ENCODE results near the gene OVCA2.
A peak's percentile ranks its signal among the peaks of the same experiment; 100 is the strongest.

OVCA2 gene

GRCh38 chr17:2054262-2054511 lies 12.4 kb downstream of the OVCA2 start:
- no peak for DNase-seq (ENCODE audit: low read depth, low spot score)

- peak; percentile 56 for DNase-seq (ENCODE audit: low read depth, low spot score)
These were observed 12.9 kb downstream of the OVCA2 start, which contains the start of gene HIC1 for GRCh38 chr17:2054512-2055291. Gene HIC1, plus strand, starts transcription at chr17:2055103. Its CDS starts 1,588 bp downstream, at chr17:2056691.

DNA sequence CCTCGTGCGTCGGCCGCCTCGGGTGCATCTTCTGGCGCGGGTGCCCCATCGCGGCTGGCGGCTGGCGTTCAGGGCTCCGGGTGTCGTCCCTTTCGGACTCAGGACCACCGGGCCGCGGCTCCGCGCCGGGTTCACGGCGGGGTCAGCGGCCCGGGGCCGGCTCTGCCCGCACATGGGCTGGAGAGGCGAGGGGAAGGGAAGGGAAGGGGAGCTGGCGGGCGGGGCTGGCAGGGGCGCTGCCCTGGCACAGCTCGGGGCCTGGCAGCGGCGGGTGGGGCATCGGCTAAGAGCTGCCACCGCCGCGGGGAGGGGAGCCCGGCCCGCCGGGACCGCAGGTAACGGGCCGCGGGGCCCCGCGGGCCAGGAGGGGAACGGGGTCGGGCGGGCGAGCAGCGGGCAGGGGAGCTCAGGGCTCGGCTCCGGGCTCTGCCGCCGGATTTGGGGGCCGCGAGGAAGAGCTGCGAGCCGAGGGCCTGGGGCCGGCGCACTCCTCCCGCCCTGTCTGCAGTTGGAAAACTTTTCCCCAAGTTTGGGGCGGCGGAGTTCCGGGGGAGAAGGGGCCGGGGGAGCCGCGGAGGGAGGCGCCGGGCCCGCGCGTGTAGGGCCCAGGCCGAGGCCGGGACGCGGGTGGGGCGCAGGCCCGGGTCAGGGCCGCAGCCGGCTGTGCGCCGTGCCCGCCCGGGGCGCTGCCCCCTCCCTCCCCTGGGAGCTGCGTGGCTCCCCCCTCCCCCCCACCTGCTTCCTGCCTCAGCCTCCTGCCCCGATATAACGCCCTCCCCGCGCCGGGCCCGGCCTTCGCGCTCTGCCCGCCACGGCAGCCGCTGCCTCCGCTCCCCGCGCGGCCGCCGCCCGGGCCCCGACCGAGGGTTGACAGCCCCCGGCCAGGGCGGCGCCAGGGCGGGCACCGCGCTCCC lies 13.7 kb downstream of the OVCA2 start:
- DNase-seq (ENCODE audit: low read depth, low spot score): no peak

DNA sequence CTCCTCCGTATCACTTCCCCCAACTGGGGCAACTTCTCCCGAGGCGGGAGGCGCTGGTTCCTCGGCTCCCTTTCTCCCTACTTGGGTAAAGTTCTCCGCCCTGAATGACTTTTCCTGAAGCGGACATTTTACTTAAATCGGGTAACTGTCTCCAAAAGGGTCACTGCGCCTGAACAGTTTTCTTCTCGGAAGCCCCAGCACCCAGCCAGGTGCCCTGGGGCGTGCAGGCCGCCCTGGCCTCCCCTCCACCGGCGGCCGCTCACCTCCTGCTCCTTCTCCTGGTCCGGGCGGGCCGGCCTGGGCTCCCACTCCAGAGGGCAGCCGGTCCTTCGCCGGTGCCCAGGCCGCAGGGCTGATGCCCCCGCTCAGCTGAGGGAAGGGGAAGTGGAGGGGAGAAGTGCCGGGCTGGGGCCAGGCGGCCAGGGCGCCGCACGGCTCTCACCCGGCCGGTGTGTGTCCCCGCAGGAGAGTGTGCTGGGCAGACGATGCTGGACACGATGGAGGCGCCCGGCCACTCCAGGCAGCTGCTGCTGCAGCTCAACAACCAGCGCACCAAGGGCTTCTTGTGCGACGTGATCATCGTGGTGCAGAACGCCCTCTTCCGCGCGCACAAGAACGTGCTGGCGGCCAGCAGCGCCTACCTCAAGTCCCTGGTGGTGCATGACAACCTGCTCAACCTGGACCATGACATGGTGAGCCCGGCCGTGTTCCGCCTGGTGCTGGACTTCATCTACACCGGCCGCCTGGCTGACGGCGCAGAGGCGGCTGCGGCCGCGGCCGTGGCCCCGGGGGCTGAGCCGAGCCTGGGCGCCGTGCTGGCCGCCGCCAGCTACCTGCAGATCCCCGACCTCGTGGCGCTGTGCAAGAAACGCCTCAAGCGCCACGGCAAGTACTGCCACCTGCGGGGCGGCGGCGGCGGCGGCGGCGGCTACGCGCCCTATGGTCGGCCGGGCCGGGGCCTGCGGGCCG lies 14.7 kb downstream of the OVCA2 start:
- no peak for DNase-seq (ENCODE audit: low read depth, low spot score)

GRCh38 chr17:2057175-2057759 lies 15.4 kb downstream of the OVCA2 start:
- DNase-seq (ENCODE audit: low read depth, low spot score): no peak

DNA sequence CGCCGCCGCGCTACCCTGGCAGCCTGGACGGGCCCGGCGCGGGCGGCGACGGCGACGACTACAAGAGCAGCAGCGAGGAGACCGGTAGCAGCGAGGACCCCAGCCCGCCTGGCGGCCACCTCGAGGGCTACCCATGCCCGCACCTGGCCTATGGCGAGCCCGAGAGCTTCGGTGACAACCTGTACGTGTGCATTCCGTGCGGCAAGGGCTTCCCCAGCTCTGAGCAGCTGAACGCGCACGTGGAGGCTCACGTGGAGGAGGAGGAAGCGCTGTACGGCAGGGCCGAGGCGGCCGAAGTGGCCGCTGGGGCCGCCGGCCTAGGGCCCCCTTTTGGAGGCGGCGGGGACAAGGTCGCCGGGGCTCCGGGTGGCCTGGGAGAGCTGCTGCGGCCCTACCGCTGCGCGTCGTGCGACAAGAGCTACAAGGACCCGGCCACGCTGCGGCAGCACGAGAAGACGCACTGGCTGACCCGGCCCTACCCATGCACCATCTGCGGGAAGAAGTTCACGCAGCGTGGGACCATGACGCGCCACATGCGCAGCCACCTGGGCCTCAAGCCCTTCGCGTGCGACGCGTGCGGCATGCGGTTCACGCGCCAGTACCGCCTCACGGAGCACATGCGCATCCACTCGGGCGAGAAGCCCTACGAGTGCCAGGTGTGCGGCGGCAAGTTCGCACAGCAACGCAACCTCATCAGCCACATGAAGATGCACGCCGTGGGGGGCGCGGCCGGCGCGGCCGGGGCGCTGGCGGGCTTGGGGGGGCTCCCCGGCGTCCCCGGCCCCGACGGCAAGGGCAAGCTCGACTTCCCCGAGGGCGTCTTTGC lies 16.2 kb downstream of the OVCA2 start:
- no peak for DNase-seq (ENCODE audit: low read depth, low spot score)

DNA sequence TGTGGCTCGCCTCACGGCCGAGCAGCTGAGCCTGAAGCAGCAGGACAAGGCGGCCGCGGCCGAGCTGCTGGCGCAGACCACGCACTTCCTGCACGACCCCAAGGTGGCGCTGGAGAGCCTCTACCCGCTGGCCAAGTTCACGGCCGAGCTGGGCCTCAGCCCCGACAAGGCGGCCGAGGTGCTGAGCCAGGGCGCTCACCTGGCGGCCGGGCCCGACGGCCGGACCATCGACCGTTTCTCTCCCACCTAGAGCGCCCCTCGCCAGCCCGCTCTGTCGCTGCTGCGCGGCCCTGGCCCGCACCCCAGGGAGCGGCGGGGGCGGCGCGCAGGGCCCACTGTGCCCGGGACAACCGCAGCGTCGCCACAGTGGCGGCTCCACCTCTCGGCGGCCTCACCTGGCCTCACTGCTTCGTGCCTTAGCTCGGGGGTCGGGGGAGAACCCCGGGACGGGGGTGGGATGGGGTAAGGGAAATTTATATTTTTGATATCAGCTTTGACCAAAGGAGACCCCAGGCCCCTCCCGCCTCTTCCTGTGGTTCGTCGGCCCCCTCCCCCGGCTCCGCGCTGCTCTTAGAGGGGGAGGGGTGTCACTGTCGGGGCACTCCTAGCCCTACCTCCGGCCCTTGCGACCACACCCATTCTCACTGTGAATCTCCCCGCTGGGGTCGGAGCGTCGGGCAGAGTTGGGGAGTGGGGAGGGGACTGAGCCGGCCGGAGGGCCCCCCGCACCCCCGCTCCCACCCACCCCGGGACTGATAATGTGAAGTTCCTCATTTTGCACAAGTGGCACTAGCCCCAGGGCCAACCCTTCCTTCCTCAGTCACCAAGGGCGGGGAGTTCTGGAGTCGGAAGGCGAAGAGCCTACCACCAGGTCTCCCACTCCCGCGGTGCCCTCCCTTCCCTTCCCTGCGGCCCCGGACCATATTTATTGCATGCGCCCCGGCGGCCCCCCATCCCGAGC lies 17.0 kb downstream of the OVCA2 start:
- no peak for DNase-seq (ENCODE audit: low read depth, low spot score)

DNA sequence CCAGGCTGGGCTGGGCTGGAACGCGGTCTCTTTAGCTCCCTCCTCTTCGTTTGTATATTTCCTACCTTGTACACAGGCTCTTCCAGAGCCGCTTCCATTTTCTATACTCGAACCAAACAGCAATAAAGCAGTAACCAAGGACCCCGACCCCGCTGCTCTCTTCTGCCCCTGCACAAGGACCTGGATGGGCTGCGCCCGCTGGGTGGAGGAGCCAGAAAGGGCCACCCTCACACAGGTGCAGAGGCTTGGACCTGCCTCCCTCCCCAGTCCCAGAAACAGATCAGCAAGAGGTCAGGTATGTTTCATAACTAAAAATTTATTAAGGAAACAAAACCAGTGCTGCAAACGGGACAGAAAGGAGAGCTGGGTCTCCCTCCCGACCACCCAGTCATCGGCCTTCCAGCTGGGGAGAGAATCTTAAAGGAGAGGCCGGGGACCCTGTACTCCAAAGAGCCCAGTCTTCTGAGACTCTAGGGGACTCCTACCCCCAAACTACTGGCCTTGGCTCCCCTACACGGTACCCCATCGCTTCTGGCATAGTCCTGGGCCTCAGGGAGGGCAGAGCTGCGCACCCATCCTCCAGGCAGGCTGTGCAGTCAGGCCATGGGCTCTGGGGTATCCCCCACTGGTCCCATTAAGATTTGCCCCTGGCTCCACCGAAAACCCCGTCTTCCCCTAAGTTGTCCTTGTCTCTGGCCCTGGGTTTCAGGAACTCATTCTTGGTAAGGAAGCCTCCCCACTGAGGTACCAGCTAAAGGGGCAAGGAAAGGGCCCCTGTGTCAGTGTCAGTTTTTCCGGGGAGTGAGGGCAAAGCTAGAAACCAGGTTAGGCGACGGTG lies 17.9 kb downstream of the OVCA2 start:
- DNase-seq (ENCODE audit: low read depth, low spot score): no peak

- no peak for DNase-seq (ENCODE audit: low read depth, low spot score)
These were observed 18.5 kb downstream of the OVCA2 start for GRCh38 chr17:2060385-2060658.

DNA sequence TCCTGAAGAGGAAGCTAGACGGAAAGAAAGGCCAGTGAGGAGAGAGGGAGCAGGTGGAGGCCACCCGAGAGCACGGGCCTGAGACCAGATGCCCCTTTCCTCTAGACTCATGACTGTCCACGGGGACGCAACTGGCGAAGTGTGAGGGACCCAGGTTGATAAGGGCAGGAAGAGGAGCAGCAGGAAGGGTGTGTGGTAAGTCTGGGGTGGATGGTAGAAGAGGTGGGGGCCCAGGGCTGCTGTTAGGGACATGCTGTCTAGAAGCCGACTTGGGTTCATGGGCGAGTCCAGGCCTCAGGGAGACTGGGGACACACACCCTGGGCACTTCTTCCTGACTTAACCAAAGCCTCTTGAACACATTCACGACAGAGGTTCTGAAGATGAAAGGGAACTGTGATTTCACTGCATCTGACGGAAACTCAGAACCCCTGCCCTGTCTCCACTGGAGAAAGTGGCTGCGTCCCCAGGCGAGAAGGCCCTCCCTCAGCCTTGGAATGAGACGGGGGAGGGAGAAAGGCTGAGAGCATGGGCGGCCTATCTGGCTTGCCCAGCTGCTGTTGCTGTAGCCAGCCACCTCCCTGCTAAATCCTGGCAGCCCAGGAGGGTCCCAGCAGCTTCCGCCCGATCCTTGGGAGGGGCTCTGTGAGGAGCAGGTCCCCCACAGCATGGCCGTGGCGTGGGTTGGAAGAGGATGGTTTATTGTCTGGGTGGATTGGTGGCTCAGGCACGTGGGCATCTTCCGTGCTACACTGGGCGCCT lies 19.0 kb downstream of the OVCA2 start:
- DNase-seq (ENCODE audit: low read depth, low spot score): no peak

- no peak for DNase-seq (ENCODE audit: low read depth, low spot score)
These were observed 19.7 kb downstream of the OVCA2 start for GRCh38 chr17:2061441-2061958.

DNA sequence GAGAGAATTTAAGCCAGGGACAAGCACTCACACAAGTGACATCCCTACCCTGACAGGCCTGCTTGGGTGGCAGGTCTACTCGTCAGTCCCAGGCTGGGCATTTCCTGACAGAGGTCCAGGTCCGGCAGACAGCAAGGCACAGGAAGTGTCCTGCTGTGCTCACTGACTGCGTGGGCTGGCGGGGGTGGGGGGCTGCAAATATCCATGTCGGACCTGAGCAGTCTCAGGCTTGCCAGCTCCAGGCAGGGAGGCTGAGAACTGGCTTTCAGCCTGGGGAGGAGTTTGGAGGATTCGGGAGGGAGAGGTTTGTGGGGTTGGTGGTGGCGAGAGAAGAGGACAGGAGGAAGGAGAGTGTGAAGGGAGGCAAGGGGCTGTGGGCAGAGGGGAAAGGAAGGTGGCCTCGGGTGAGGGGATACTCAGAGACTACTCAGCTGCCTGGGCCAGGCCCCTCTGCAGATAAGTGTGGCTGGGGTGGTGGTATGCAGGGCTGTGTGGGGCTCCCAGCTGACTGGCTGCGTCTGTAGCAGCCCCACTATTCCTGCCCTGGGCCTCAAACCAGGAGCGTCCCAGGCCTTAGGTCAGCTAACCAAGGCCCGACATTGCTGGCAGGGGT lies 20.9 kb downstream of the OVCA2 start:
- no peak for DNase-seq (ENCODE audit: low read depth, low spot score)

- DNase-seq (ENCODE audit: low read depth, low spot score): no peak
These were observed 21.7 kb downstream of the OVCA2 start for GRCh38 chr17:2063261-2064146.

DNA sequence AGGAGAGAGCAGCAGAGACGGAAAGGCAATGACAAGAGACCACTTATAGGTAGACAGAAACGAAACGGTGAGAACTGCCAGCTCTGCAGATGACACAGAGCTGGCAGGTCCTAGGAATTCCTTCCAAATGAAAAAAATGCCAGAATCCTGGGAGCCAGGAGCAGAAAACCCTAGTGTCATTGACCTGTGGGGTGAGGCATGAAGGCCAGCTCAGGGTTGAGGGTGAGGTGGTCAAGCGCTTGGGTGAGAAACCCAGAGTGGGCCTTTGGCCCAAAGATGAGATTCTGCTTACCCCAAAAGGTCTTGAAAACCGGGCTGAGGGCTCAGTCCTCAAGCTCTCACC lies 22.3 kb downstream of the OVCA2 start:
- DNase-seq (ENCODE audit: low read depth, low spot score): no peak

GRCh38 chr17:2064520-2064971 lies 22.7 kb downstream of the OVCA2 start:
- no peak for DNase-seq (ENCODE audit: low read depth, low spot score)

Data from activated naive CD8-positive, alpha-beta T cell treated with anti-CD3 and anti-CD28 coated beads, Interleukin-2, amount 50 U/mL, for 16 hours (primary cell).